ENCODE measurements around the gene MUCL3.
A peak's percentile ranks its signal among the peaks of the same experiment; 100 is the strongest.

Gene MUCL3

GRCh38 chr6:30931272-30931671 lies 9.5 kb upstream of the MUCL3 start:
- TF ChIP-seq POLR2AphosphoS5 (IDR thresholded peaks at IDR 0.05; ENCODE audit: low read depth, low read length) (no peak), POLR2A (IDR thresholded peaks at IDR 0.05; ENCODE audit: low read depth, low read length) (no peak), TAF1 (IDR thresholded peaks at IDR 0.05; ENCODE audit: borderline replicate concordance, low read depth, low read length) (no peak)
- DNase-seq (ENCODE audit: insufficient read length) (no peak), FAIRE-seq (no peak)

- FAIRE-seq (no peak), DNase-seq (ENCODE audit: insufficient read length) (no peak)
- TF ChIP-seq POLR2A (IDR thresholded peaks at IDR 0.05; ENCODE audit: low read depth, low read length) (no peak), POLR2AphosphoS5 (IDR thresholded peaks at IDR 0.05; ENCODE audit: low read depth, low read length) (no peak), TAF1 (IDR thresholded peaks at IDR 0.05; ENCODE audit: borderline replicate concordance, low read depth, low read length) (no peak)
These were observed 8.7 kb upstream of the MUCL3 start, which contains the start of gene SFTA2 for GRCh38 chr6:30931969-30932645. SFTA2 (minus strand) TSS chr6:30932170; CDS start chr6:30932096, 74 bp downstream.

GRCh38 chr6:30932665-30933365 lies 8.0 kb upstream of the MUCL3 start:
- no peak for DNase-seq (ENCODE audit: insufficient read length)
- FAIRE-seq, result no peak
- no peak for TF ChIP-seq POLR2A (IDR thresholded peaks at IDR 0.05; ENCODE audit: low read depth, low read length)
- TF ChIP-seq POLR2AphosphoS5 (IDR thresholded peaks at IDR 0.05; ENCODE audit: low read depth, low read length), result no peak
- TF ChIP-seq TAF1 (IDR thresholded peaks at IDR 0.05; ENCODE audit: borderline replicate concordance, low read depth, low read length), result no peak

GRCh38 chr6:30935018-30935417 lies 5.8 kb upstream of the MUCL3 start:
- FAIRE-seq, result no peak
- no peak for DNase-seq (ENCODE audit: insufficient read length)
- TF ChIP-seq POLR2A (IDR thresholded peaks at IDR 0.05; ENCODE audit: low read depth, low read length), result no peak
- no peak for TF ChIP-seq POLR2AphosphoS5 (IDR thresholded peaks at IDR 0.05; ENCODE audit: low read depth, low read length)
- TF ChIP-seq TAF1 (IDR thresholded peaks at IDR 0.05; ENCODE audit: borderline replicate concordance, low read depth, low read length), result no peak

- no peak for DNase-seq (ENCODE audit: insufficient read length)
- no peak for TF ChIP-seq POLR2AphosphoS5 (IDR thresholded peaks at IDR 0.05; ENCODE audit: low read depth, low read length)
- TF ChIP-seq TAF1 (IDR thresholded peaks at IDR 0.05; ENCODE audit: borderline replicate concordance, low read depth, low read length), result no peak
- no peak for TF ChIP-seq POLR2A (IDR thresholded peaks at IDR 0.05; ENCODE audit: low read depth, low read length)
- no peak for FAIRE-seq
These were observed 3.5 kb upstream of the MUCL3 start for GRCh38 chr6:30937265-30937664.

GRCh38 chr6:30938730-30939129 lies 2.0 kb upstream of the MUCL3 start:
- DNase-seq (ENCODE audit: insufficient read length) (no peak), FAIRE-seq (no peak)
- no peak for TF ChIP-seq TAF1 (IDR thresholded peaks at IDR 0.05; ENCODE audit: borderline replicate concordance, low read depth, low read length)

- no peak for TF ChIP-seq TAF1 (IDR thresholded peaks at IDR 0.05; ENCODE audit: borderline replicate concordance, low read depth, low read length)
- no peak for TF ChIP-seq POLR2A (IDR thresholded peaks at IDR 0.05; ENCODE audit: low read depth, low read length)
- TF ChIP-seq POLR2AphosphoS5 (IDR thresholded peaks at IDR 0.05; ENCODE audit: low read depth, low read length), result no peak
- DNase-seq (ENCODE audit: insufficient read length) (no peak), FAIRE-seq (no peak)
These were observed 1.3 kb upstream of the MUCL3 start for GRCh38 chr6:30939473-30939872.

GRCh38 chr6:30942338-30943060 lies 1.7 kb downstream of the MUCL3 start:
- DNase-seq (ENCODE audit: insufficient read length) (no peak), FAIRE-seq (peak; percentile 21)
- no peak for TF ChIP-seq POLR2A (IDR thresholded peaks at IDR 0.05; ENCODE audit: low read depth, low read length)
- no peak for TF ChIP-seq TAF1 (IDR thresholded peaks at IDR 0.05; ENCODE audit: borderline replicate concordance, low read depth, low read length)
- no peak for TF ChIP-seq POLR2AphosphoS5 (IDR thresholded peaks at IDR 0.05; ENCODE audit: low read depth, low read length)

GRCh38 chr6:30944051-30944450 lies 3.3 kb downstream of the MUCL3 start:
- no peak for FAIRE-seq
- TF ChIP-seq TAF1 (IDR thresholded peaks at IDR 0.05; ENCODE audit: borderline replicate concordance, low read depth, low read length) (no peak), POLR2AphosphoS5 (IDR thresholded peaks at IDR 0.05; ENCODE audit: low read depth, low read length) (no peak), POLR2A (IDR thresholded peaks at IDR 0.05; ENCODE audit: low read depth, low read length) (no peak)

GRCh38 chr6:30945281-30945680 lies 4.5 kb downstream of the MUCL3 start:
- TF ChIP-seq TAF1 (IDR thresholded peaks at IDR 0.05; ENCODE audit: borderline replicate concordance, low read depth, low read length) (no peak), POLR2AphosphoS5 (IDR thresholded peaks at IDR 0.05; ENCODE audit: low read depth, low read length) (no peak), POLR2A (IDR thresholded peaks at IDR 0.05; ENCODE audit: low read depth, low read length) (no peak)
- DNase-seq (ENCODE audit: insufficient read length) (no peak), FAIRE-seq (no peak)

More at GRCh38 chr6:30944051-30944450, 3.3 kb downstream of the MUCL3 start:
- DNase-seq (ENCODE audit: insufficient read length), result no peak

- no peak for FAIRE-seq
- no peak for DNase-seq (ENCODE audit: insufficient read length)
These were observed 6.5 kb downstream of the MUCL3 start for GRCh38 chr6:30947231-30947630.

More at GRCh38 chr6:30947231-30947630, 6.5 kb downstream of the MUCL3 start:
- TF ChIP-seq TAF1 (IDR thresholded peaks at IDR 0.05; ENCODE audit: borderline replicate concordance, low read depth, low read length) (no peak), POLR2AphosphoS5 (IDR thresholded peaks at IDR 0.05; ENCODE audit: low read depth, low read length) (no peak), POLR2A (IDR thresholded peaks at IDR 0.05; ENCODE audit: low read depth, low read length) (no peak)
